22Rv1 (cell line): ENCODE measurements around the gene ECI2.

ENCODE experiments used
- ZFX ChIP-seq: fragments of 450-650 bp; IDR thresholded peaks from 2 replicates; pipeline ENCODE4 v1.6.1; 2017; ENCODE audit warnings: antibody characterized with exemption, borderline replicate concordance
- TF ChIP-seq, protein P1 (sequence below): fragments of 450-650 bp; IDR thresholded peaks from 2 replicates; pipeline ENCODE4 v1.5.1; 2017; ENCODE audit warnings: mild to moderate bottlenecking

DNA sequence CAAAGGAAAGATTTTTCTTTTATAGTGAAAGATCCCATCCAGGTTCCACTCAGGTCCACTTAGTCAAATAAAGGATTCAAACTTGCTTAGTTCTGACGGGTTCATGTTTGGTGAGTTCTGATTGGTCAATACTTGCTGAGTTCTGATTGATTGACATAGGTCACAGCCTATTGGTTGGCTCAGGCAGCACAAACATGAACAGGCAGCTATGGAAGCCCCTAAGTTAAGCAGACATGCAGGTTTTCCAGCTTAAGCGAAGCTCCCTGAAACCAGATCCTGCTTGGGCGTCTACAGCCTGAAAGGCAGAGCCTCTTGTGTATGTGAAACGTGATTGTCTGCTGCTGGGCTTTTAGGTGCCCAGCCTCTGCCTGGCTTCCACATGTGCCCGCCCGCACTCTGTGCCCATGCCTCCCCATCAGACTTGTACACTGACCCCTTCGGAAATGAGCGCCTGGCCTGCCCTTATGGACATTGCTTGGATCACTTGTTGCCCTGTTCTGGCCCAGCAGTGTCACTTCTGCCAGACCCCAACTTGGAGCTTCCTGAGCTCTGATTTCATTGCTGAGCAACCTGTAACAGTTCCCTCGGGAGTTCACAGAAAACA is 45.4 kb upstream of the ECI2 start:
- TF ChIP-seq, protein P1, sequence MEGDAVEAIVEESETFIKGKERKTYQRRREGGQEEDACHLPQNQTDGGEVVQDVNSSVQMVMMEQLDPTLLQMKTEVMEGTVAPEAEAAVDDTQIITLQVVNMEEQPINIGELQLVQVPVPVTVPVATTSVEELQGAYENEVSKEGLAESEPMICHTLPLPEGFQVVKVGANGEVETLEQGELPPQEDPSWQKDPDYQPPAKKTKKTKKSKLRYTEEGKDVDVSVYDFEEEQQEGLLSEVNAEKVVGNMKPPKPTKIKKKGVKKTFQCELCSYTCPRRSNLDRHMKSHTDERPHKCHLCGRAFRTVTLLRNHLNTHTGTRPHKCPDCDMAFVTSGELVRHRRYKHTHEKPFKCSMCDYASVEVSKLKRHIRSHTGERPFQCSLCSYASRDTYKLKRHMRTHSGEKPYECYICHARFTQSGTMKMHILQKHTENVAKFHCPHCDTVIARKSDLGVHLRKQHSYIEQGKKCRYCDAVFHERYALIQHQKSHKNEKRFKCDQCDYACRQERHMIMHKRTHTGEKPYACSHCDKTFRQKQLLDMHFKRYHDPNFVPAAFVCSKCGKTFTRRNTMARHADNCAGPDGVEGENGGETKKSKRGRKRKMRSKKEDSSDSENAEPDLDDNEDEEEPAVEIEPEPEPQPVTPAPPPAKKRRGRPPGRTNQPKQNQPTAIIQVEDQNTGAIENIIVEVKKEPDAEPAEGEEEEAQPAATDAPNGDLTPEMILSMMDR, result no peak
- no peak for TF ChIP-seq ZFX
